Breast epithelium (tissue), 3 donors: ENCODE measurements around the gene SVEP1.

ENCODE experiments used
- POLR2A ChIP-seq: fragments of 450-650 bp; IDR thresholded peaks from one replicate; pipeline ENCODE4 v1.6.1; 2016; ENCODE audit warnings: antibody characterized with exemption, mild to moderate bottlenecking, moderate library complexity
- POLR2AphosphoS5 ChIP-seq, 3 donors: sonication (generic); formaldehyde crosslinking; IDR thresholded peaks; one replicate each; pipeline ENCODE4 v1.6.1; 2017; ENCODE audit warnings: antibody characterized with exemption in 3 of 3

- TF ChIP-seq POLR2AphosphoS5 (IDR thresholded peaks at IDR 0.05) (no peak), POLR2A (no peak)
These were observed 7.6 kb downstream of the SVEP1 start for GRCh38 chr9:110571801-110572483.
